Neural progenitor cell (in vitro differentiated cells): ENCODE data around the gene ACOT7. TPM values are rescaled to one million over a fixed set of nuclear protein-coding genes. Genes with fewer than 3 reads are reported as not detected.

Experiments used
- DNase-seq: peaks from one replicate; pipeline ENCODE4 v3.0.0-alpha.2; 2016; ENCODE audit warnings: low spot score
- H2AFZ ChIP-seq: fragments of 200-600 bp; sonication (generic); replicated peaks from 2 replicates; pipeline ENCODE4 v1.6.1; 2016; ENCODE audit warnings: antibody characterized with exemption
- H3F3A ChIP-seq: fragments of 200-600 bp; sonication (generic); 2 replicates; pipeline ENCODE4 v1.6.1; 2016; ENCODE audit warnings: antibody characterized with exemption, low read depth
- H3K27ac ChIP-seq: fragments of 200-600 bp; sonication (generic); 2 replicates; pipeline ENCODE4 v1.5.1; 2016; ENCODE audit warnings: mild to moderate bottlenecking
- H3K27me3 ChIP-seq: fragments of 200-600 bp; sonication (generic); 2 replicates; pipeline ENCODE4 v1.6.1; 2016; ENCODE audit warnings: mild to moderate bottlenecking, moderate library complexity
- H3K36me3 ChIP-seq: fragments of 200-600 bp; sonication (generic); 2 replicates; pipeline ENCODE4 v1.5.1; 2016
- H3K4me1 ChIP-seq: fragments of 200-600 bp; sonication (generic); 2 replicates; pipeline ENCODE4 v1.6.1; 2016; ENCODE audit warnings: mixed run types
- H3K4me2 ChIP-seq: fragments of 200-600 bp; sonication (generic); 2 replicates; pipeline ENCODE4 v1.6.1; 2016
- H3K4me3 ChIP-seq: fragments of 200-600 bp; sonication (generic); 2 replicates; pipeline ENCODE4 v1.5.1; 2016
- H3K79me2 ChIP-seq: fragments of 200-600 bp; sonication (generic); 2 replicates; pipeline ENCODE4 v1.6.1; 2016; ENCODE audit warnings: low read depth
- H3K9ac ChIP-seq: fragments of 200-600 bp; sonication (generic); 2 replicates; pipeline ENCODE4 v1.6.1; 2016
- H3K9me3 ChIP-seq: fragments of 200-600 bp; sonication (generic); 2 replicates; pipeline ENCODE4 v1.5.1; 2016; ENCODE audit warnings: low read depth
- H4K20me1 ChIP-seq: fragments of 200-600 bp; sonication (generic); 2 replicates; pipeline ENCODE4 v1.6.1; 2016; ENCODE audit warnings: low read depth
- H3K27ac Mint-ChIP-seq: 3 replicates; pipeline ENCODE4 v1.8.0; 2021; ENCODE audit warnings: mixed read lengths
- H3K27me3 Mint-ChIP-seq: 2 replicates; pipeline ENCODE4 v1.8.0; 2022; ENCODE audit warnings: low read depth, mild to moderate bottlenecking, inconsistent platforms, moderate library complexity, mixed read lengths; ENCODE audit not compliant: insufficient read depth
- H3K36me3 Mint-ChIP-seq: 3 replicates; pipeline ENCODE4 v1.8.0; 2021; ENCODE audit warnings: mixed read lengths
- H3K4me1 Mint-ChIP-seq: 3 replicates; pipeline ENCODE4 v1.8.0; 2021; ENCODE audit warnings: mixed read lengths
- H3K4me3 Mint-ChIP-seq: 3 replicates; pipeline ENCODE4 v1.8.0; 2021; ENCODE audit warnings: mild to moderate bottlenecking, moderate library complexity, mixed read lengths
- H3K9me3 Mint-ChIP-seq: 3 replicates; pipeline ENCODE4 v1.8.0; 2020; ENCODE audit warnings: mixed read lengths
- CTCF ChIP-seq: fragments of 200-600 bp; sonication (generic); IDR thresholded peaks from 2 replicates; pipeline ENCODE4 v1.5.1; 2017; ENCODE audit warnings: antibody characterized with exemption, mild to moderate bottlenecking
- EZH2 ChIP-seq: fragments of 200-600 bp; sonication (generic); IDR thresholded peaks from 2 replicates; pipeline ENCODE4 v1.6.1; 2017; ENCODE audit warnings: antibody characterized with exemption, mild to moderate bottlenecking, moderate library complexity
- EZH2phosphoT487 ChIP-seq: fragments of 200-600 bp; sonication (generic); IDR thresholded peaks from 2 replicates; pipeline ENCODE4 v1.6.1; 2017; ENCODE audit warnings: antibody characterized with exemption
- total RNA-seq: library from RNA; depleted of rRNA; stranded (reverse); fragments of >200 nt; gene quantifications from 2 replicates; pipeline ENCODE4 v1.2.3, GENCODE V29; 2015; ENCODE audit warnings: low replicate concordance

Gene ACOT7
- total RNA-seq, 1 donor from 2014 or later = 19.6 TPM

GRCh38 chr1:6272868-6273267, 120.7 kb downstream of the ACOT7 start:
- Mint-ChIP-seq H3K27me3 (peaks cover 6% of the 10 kb centered on the region), H3K4me1 (peaks cover 74% of the 10 kb centered on the region), H3K27ac (no peak overlapping the region), H3K9me3 (no peaks in the 10 kb centered on the region), H3K4me3 (no peak overlapping the region), H3K36me3 (no peaks in the 10 kb centered on the region)
- TF ChIP-seq CTCF = peak; percentile 36
- TF ChIP-seq EZH2 = no peak
- H4K20me1 ChIP-seq = peaks cover 28% of the 10 kb centered on the region
- no peak overlapping the region for H3K4me2 ChIP-seq
- H3F3A ChIP-seq = peaks cover 17% of the 10 kb centered on the region
- no peaks in the 10 kb centered on the region for H3K27me3 ChIP-seq
- no peaks in the 10 kb centered on the region for H3K79me2 ChIP-seq
- H2AFZ ChIP-seq = no peak overlapping the region
- H3K4me1 ChIP-seq = peaks cover 31% of the 10 kb centered on the region
- DNase-seq = peak; percentile 33
- no peak overlapping the region for H3K4me3 ChIP-seq
- H3K9ac ChIP-seq = no peak overlapping the region
- H3K36me3 ChIP-seq = no peaks in the 10 kb centered on the region
- H3K27ac ChIP-seq = no peak overlapping the region
- no peaks in the 10 kb centered on the region for H3K9me3 ChIP-seq

GRCh38 chr1:6272452-6272851, 121.1 kb downstream of the ACOT7 start:
- H3K4me3 Mint-ChIP-seq = no peak overlapping the region
- peaks cover 75% of the 10 kb centered on the region for H3K4me1 Mint-ChIP-seq
- Histone ChIP-seq H3K9ac (no peak overlapping the region), H4K20me1 (peaks cover 28% of the 10 kb centered on the region), H3K27ac (no peak overlapping the region), H3K9me3 (no peaks in the 10 kb centered on the region), H3K27me3 (no peaks in the 10 kb centered on the region), H3K36me3 (no peaks in the 10 kb centered on the region), H3F3A (peaks cover 19% of the 10 kb centered on the region), H3K79me2 (no peaks in the 10 kb centered on the region), H3K4me1 (peaks cover 33% of the 10 kb centered on the region), H3K4me2 (no peak overlapping the region), H2AFZ (no peak overlapping the region), H3K4me3 (no peak overlapping the region)
- no peak for DNase-seq
- no peak for TF ChIP-seq EZH2
- TF ChIP-seq CTCF = no peak
- no peak for TF ChIP-seq EZH2phosphoT487
- no peaks in the 10 kb centered on the region for H3K36me3 Mint-ChIP-seq
- H3K27ac Mint-ChIP-seq = no peak overlapping the region
- no peaks in the 10 kb centered on the region for H3K9me3 Mint-ChIP-seq
- peaks cover 6% of the 10 kb centered on the region for H3K27me3 Mint-ChIP-seq

- Mint-ChIP-seq H3K4me1 (peaks cover 72% of the 10 kb centered on the region), H3K4me3 (no peak overlapping the region), H3K27me3 (peaks cover 6% of the 10 kb centered on the region), H3K27ac (no peak overlapping the region), H3K9me3 (no peaks in the 10 kb centered on the region), H3K36me3 (no peaks in the 10 kb centered on the region)
- no peak overlapping the region for H3K9ac ChIP-seq
- no peaks in the 10 kb centered on the region for H3K27me3 ChIP-seq
- no peak overlapping the region for H3K4me3 ChIP-seq
- peaks cover 29% of the 10 kb centered on the region for H3K4me1 ChIP-seq
- no peaks in the 10 kb centered on the region for H3K79me2 ChIP-seq
- DNase-seq = no peak
- no peak overlapping the region for H2AFZ ChIP-seq
- no peaks in the 10 kb centered on the region for H3K36me3 ChIP-seq
- H3K27ac ChIP-seq = no peak overlapping the region
- no peak overlapping the region for H3K4me2 ChIP-seq
- H3F3A ChIP-seq = peaks cover 19% of the 10 kb centered on the region
- H4K20me1 ChIP-seq = peaks cover 24% of the 10 kb centered on the region
- TF ChIP-seq CTCF (no peak), EZH2phosphoT487 (no peak), EZH2 (no peak)
- H3K9me3 ChIP-seq = no peaks in the 10 kb centered on the region
These were observed 122.0 kb downstream of the ACOT7 start for GRCh38 chr1:6271554-6271953.

- Histone ChIP-seq H3F3A (peaks cover 16% of the 10 kb centered on the region), H3K79me2 (no peaks in the 10 kb centered on the region), H3K9me3 (no peaks in the 10 kb centered on the region), H3K27me3 (no peaks in the 10 kb centered on the region), H2AFZ (no peak overlapping the region), H3K36me3 (no peaks in the 10 kb centered on the region), H3K4me3 (no peak overlapping the region), H4K20me1 (peaks cover 18% of the 10 kb centered on the region), H3K9ac (no peak overlapping the region), H3K4me1 (peaks cover 24% of the 10 kb centered on the region), H3K4me2 (no peak overlapping the region), H3K27ac (no peak overlapping the region)
- TF ChIP-seq EZH2phosphoT487 = no peak
- TF ChIP-seq EZH2 = no peak
- no peak for TF ChIP-seq CTCF
- H3K4me1 Mint-ChIP-seq = peaks cover 70% of the 10 kb centered on the region
- H3K9me3 Mint-ChIP-seq = no peaks in the 10 kb centered on the region
- H3K4me3 Mint-ChIP-seq = no peak overlapping the region
- no peaks in the 10 kb centered on the region for H3K36me3 Mint-ChIP-seq
- peak overlapping the region; percentile 50 for H3K27ac Mint-ChIP-seq
- H3K27me3 Mint-ChIP-seq = peaks cover 6% of the 10 kb centered on the region
- DNase-seq = no peak
These were observed 122.6 kb downstream of the ACOT7 start for GRCh38 chr1:6271006-6271405.
